DMS53 treated with DMSO at 0.1 percent for 48 hours (cell line): ENCODE data around the gene MSI2.

Source experiments
- DNase-seq: peaks from one replicate; lab custom pipeline; 2025; ENCODE audit not compliant: unreplicated experiment; lab: John Stamatoyannopoulos, UW

MSI2 gene

GRCh38 chr17:57584050-57584551 is 327.8 kb downstream of the MSI2 start:
- no peak for DNase-seq

DNA sequence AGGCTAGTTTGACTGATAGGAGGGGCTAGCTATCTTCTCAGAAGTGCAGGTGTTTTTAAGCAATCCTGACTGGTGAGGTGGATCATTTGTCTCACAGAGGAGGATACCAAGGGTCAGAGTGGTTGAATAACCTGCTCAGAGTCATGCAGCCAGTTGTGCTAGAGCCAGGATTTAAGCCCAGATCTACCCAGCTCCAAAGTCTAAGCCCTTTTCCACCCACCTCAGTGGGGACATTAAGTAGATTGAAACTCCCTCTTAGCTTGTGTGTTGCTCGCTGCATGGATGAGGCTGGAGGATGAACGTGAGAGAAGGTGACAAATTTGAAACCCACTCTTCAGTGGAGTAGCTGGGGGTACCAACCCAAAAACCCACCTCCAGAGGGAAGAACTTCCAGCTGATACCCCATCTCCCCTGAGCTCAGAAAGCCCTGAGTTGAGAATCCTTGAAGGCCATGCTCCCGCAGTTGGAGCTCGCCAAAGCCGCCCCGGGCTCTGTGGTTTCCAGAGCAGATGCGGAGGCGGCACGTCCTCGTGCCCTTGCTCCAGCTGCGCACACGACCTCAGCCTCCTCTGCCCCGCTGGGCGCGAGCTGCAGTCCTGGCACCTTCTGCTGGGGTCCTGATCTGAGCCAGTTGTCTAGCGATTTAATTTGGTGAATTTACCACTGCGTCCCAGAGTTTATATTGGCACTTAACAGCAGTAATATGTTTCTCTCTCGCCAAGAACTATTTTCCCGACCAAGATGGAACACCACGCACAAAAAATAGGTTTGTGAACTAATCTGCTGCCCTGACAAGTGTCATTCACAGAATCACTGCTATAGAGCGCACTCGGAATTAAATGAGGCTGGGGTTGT is 329.2 kb downstream of the MSI2 start:
- no peak for DNase-seq

- DNase-seq = no peak
Measured at GRCh38 chr17:57586196-57586740, 329.9 kb downstream of the MSI2 start.

- DNase-seq = no peak
Measured at GRCh38 chr17:57586742-57587141, 330.4 kb downstream of the MSI2 start.

- no peak for DNase-seq
Measured at GRCh38 chr17:57587193-57587969, 331.1 kb downstream of the MSI2 start.

DNA sequence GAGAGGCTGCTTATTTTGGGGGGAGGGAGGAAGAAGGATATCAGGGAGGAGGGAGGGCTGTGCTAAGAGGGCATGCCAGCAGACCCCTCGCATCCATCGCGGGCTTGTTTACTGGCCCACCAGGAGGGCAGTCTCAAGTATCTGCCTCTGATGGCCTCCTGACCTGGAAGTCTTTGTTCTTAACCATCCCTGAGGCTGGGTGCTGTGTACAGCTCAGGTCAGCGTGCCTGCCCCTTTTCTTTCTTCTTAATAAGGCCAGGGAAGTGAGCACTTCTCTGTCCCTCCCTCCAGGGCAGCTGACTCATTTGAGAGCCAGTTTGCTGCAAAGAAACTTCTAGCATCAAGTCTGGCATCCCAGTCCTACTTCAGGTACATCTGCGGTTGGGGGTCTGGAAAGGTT is 331.8 kb downstream of the MSI2 start:
- DNase-seq = no peak

DNA sequence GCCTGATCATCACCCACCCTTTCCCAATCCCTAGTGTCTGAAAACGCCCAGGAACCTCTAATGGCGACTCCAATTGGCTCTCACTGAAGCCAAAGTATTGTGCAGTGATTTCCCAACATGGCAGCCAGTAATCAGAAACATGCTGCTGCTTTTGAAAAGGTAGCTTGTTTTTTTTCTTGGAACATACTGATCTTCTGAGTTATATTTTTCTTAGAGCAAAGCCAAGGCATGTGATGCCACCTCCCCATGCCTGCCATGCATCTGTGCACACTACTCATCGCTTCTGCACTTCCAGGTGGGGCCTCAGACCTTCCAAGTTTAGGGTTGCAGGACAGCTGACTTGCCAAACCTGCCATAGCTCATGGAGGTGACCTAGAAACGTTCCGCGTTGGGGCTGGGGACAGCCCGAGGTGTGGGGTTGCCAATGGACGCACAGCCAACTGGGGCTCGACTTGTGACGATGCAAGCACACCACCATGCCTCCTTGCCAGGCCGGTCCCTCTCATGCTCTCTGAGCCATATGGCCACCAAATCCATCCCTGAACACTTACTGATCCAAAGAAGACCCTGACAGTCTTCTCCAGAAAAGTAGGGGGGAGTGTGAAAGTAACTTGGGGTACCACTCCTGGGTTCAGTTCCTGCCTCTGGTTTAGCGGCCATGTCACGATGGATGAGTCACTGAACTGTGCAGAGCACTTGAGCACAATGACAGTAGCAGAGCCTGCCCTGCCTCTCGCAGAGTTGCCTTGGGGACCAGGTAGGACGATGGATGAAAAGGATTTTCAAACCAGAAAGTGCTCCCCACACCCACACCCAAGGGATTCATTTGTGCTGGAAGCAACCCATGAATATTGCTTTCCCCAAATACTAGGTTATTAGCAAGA is 333.1 kb downstream of the MSI2 start:
- DNase-seq = no peak

GRCh38 chr17:57593739-57594462 is 337.6 kb downstream of the MSI2 start:
- no peak for DNase-seq

DNA sequence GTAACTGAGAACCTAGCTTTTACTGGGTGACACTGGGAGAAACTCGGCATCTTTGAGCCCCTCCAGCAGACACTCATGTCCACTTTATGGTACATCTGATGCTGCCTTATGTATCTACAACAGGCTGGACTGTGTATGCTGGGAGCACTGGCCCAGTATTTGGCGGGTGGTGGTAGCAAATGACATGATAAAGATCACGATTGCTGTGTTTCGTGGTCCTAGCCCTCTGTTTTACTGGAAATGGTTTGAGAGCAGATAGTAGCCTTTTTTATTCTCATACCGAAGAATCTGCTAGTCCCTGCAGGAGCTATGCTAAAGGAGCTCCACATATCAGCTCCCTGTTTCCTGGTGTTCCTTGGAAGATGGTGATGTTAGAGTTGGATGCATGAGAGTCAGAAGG is 338.4 kb downstream of the MSI2 start:
- DNase-seq = no peak

DNA sequence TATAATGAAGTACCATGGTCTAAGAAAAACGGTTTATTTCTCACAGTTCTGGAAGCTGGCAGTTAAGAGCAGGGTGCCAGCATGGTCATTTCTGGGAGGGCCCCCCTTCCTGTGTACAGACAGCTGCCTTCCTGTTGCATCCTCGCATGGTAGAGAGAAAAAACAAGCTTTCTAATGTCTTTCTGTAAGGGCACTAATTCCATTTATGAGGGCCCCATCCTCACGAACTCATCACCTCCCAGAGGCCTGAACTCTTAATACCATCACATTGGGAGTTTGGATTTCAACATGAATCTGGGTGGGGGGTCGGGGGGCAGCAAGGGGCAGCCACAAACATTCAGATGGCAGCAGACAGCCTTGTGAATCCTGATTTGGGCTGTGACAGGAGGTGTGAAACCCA is 339.1 kb downstream of the MSI2 start:
- DNase-seq = no peak

- DNase-seq = no peak
Measured at GRCh38 chr17:57595947-57596695, 339.8 kb downstream of the MSI2 start.

GRCh38 chr17:57597101-57597500 is 340.8 kb downstream of the MSI2 start:
- DNase-seq = no peak

DNA sequence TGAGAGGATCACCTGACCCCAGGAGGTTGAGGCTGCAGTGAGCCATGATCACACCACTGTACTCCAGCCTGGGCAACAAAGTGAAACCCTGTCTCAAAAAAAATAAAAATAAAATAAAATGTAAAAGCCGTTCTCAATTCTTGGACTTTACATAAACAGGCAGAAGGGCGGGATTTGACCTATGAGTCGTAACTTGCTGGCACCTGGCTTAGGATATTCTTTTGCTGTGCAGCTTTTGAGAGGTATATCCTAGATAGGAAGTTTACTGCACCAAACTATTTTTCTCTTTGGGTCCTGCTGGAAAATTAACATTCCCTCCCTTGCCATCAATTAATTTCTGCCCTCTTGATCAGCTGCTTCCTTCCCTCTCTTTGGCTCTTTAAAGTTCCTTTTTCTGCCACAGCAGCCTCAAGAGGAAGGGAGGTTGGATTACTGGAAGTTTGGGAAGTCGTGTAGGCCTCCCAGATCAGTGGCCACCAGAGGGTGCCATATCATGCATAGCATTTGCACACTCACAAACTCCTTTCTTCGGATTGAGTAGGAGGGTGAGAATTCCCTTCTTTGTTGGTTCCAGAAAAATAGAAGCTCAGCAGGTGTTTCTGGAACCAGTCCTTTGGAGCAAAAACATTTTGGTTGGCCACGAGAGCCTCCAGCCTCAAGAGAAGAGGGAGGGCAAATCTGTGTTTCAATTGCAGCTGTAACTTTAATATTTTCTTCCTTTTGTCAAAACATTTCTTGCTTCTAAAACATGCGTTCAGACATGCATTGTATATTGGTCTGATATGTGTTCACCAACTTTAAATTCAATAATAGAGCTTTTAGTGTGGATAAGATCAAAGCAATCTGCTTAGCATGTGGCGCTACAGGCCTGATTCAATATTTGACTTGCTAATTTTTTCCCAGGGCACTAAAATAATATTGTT is 341.5 kb downstream of the MSI2 start:
- peak; percentile 38 for DNase-seq

GRCh38 chr17:57599271-57600045 is 343.1 kb downstream of the MSI2 start:
- DNase-seq = no peak

DNA sequence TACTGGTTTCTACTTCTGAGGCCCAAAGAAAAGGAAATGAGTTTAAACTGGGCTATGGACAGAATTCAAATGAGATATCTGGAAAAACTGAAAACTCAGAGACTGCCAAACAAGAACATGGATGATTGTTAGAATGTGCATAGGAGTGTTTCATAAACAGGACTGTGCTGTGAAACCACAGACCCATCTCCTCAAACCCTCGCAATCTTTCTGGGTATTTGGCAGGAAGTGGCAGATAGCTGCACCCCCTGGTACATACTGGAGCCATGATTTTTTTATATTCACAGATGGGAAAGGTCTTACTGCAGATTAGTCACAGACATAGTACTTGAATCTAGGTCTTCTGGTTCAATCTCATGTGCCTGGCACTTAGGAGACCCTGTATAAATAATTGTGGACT is 343.8 kb downstream of the MSI2 start:
- no peak for DNase-seq

- DNase-seq = no peak
Measured at GRCh38 chr17:57601143-57601735, 344.9 kb downstream of the MSI2 start.

GRCh38 chr17:57602896-57603295 is 346.6 kb downstream of the MSI2 start:
- no peak for DNase-seq
